B cell (primary cell): Measurements from ENCODE around the gene RNF223. TPM values are rescaled to one million over a fixed set of nuclear protein-coding genes. Genes with fewer than 3 reads are reported as not detected.

ENCODE experiments used
- ATAC-seq: fragments of 200-7000 bp; cut with Tn5 transposase; one replicate; pipeline ENCODE4 v1.10.0; 2021; ENCODE audit warnings: low read depth, mild to moderate bottlenecking, moderate number of reproducible peaks, moderate library complexity
- CTCF ChIA-PET: fragments of 350-600 bp; sonication (Branson Sonifier 250); formaldehyde crosslinking; loops from one replicate; lab custom pipeline; 2021; ENCODE audit warnings: antibody characterized with exemption, inconsistent platforms; lab: Charles Lee
- POLR2A ChIA-PET: fragments of 350-600 bp; sonication (Branson Sonifier 250); formaldehyde crosslinking; loops from one replicate; lab custom pipeline; 2021; ENCODE audit warnings: antibody characterized with exemption; lab: Charles Lee
- DNase-seq: peaks from one replicate; pipeline ENCODE4 v3.0.0; 2013
- H2AFZ ChIP-seq: 2 replicates; pipeline ENCODE4 v1.6.1; 2012; ENCODE audit warnings: mild to moderate bottlenecking, low read depth, low read length; ENCODE audit not compliant: insufficient read depth, poor library complexity, severe bottlenecking
- H3K27ac ChIP-seq, 2 donors: 1 replicate in 1 of 2; 2 replicates in 1 of 2; pipeline ENCODE4 v1.5.1; 2012 to 2013; ENCODE audit warnings: low read length in 2 of 2, mild to moderate bottlenecking in 2 of 2, moderate library complexity in 1 of 2
- H3K27me3 ChIP-seq, 4 experiments: fragments of 200-600 bp in 1 of 4; sonication (generic) in 1 of 4; replicated peaks in 1 of 4; 1 replicate in 2 of 4; 2 replicates in 2 of 4; pipeline versions ENCODE4 v1.6.1 to v1.7.0; 2013 to 2016; ENCODE audit warnings: low read length in 3 of 4, mild to moderate bottlenecking in 2 of 4, mixed read lengths in 1 of 4, moderate library complexity in 1 of 4; ENCODE audit not compliant: insufficient read depth in 4 of 4, control insufficient read depth in 3 of 4; ENCODE audit errors: control extremely low read depth in 1 of 4
- H3K36me3 ChIP-seq, 2 experiments: replicated peaks in 1 of 2; 1 replicate in 1 of 2; 2 replicates in 1 of 2; pipeline versions ENCODE4 v1.6.1 to v1.7.1; 2013; ENCODE audit warnings: low read length in 1 of 2; ENCODE audit not compliant: insufficient read depth in 2 of 2, control insufficient read depth in 1 of 2; ENCODE audit errors: control extremely low read depth in 1 of 2, extremely low read depth in 1 of 2
- H3K4me1 ChIP-seq, 2 donors: fragments of 200-600 bp in 1 of 2; sonication (generic) in 1 of 2; 1 replicate in 1 of 2; 2 replicates in 1 of 2; pipeline versions ENCODE4 v1.5.1 to v1.6.1; 2013 to 2017; ENCODE audit warnings: low read length in 2 of 2; ENCODE audit not compliant: control insufficient read depth in 2 of 2, insufficient read depth in 2 of 2
- H3K4me2 ChIP-seq: replicated peaks from 2 replicates; pipeline ENCODE3; 2012; ENCODE audit warnings: mild to moderate bottlenecking, low read depth, low read length; ENCODE audit not compliant: poor library complexity, severe bottlenecking
- H3K4me3 ChIP-seq, 5 experiments: fragments of 200-600 bp in 1 of 5; sonication (generic) in 1 of 5; 1 replicate in 3 of 5; 2 replicates in 2 of 5; pipeline versions ENCODE4 v1.5.1 to v1.7.0; 2011 to 2016; ENCODE audit warnings: low read length in 4 of 5, mild to moderate bottlenecking in 4 of 5, low read depth in 2 of 5, control low read depth in 1 of 5, moderate library complexity in 1 of 5; ENCODE audit not compliant: insufficient read depth in 1 of 5; ENCODE audit errors: control extremely low read depth in 1 of 5, extremely low read depth in 1 of 5
- H3K79me2 ChIP-seq: fragments of 200-600 bp; sonication (generic); one replicate; pipeline ENCODE4 v1.6.0; 2016; ENCODE audit warnings: low read length; ENCODE audit not compliant: control insufficient read depth, insufficient read depth
- H3K9ac ChIP-seq: fragments of 200-600 bp; sonication (generic); 2 replicates; pipeline ENCODE4 v1.6.1; 2017; ENCODE audit warnings: mild to moderate bottlenecking, low read length, moderate library complexity
- H3K9me3 ChIP-seq, 3 donors: one replicate each; pipeline versions ENCODE4 v1.6.1 to v1.7.1; 2013; ENCODE audit warnings: low read length in 2 of 3; ENCODE audit not compliant: control insufficient read depth in 2 of 3, insufficient read depth in 1 of 3; ENCODE audit errors: control extremely low read depth in 1 of 3
- H4K20me1 ChIP-seq: 2 replicates; pipeline ENCODE4 v1.6.0; 2012; ENCODE audit warnings: mild to moderate bottlenecking, low read length; ENCODE audit not compliant: insufficient read depth, control insufficient read depth, poor library complexity, severe bottlenecking
- H3K27ac Mint-ChIP-seq: one replicate; pipeline ENCODE4 v1.8.0; 2021; ENCODE audit warnings: mixed read lengths
- H3K27me3 Mint-ChIP-seq: one replicate; pipeline ENCODE4 v1.8.0; 2021; ENCODE audit warnings: mixed read lengths
- H3K4me1 Mint-ChIP-seq: one replicate; pipeline ENCODE4 v1.8.0; 2021; ENCODE audit warnings: mixed read lengths
- H3K4me3 Mint-ChIP-seq: one replicate; pipeline ENCODE4 v1.8.0; 2021; ENCODE audit warnings: mixed read lengths
- H3K9me3 Mint-ChIP-seq: one replicate; pipeline ENCODE4 v1.8.0; 2022; ENCODE audit warnings: mixed read lengths; ENCODE audit not compliant: insufficient read depth
- EZH2 ChIP-seq: IDR thresholded peaks from 2 replicates; pipeline ENCODE4 v1.6.1; 2012; ENCODE audit warnings: borderline replicate concordance, low read depth, mild to moderate bottlenecking, moderate library complexity, low read length; ENCODE audit not compliant: insufficient read depth, poor library complexity, severe bottlenecking
- WGBS: methylation state at CpG from one replicate; pipeline ENCODE4 v1.1.5; 2013; ENCODE audit warnings: missing lambda C conversion rate; ENCODE audit not compliant: insufficient coverage; 5-methylcytosine and 5-hydroxymethylcytosine counted together
- intact Hi-C: fragments of 100-400 bp; cut with micrococcal nuclease; formaldehyde crosslinking; loops from one replicate; pipeline ENCODE4 v1.10.0; 2022
- polyA plus RNA-seq: library from polyadenylated mRNA; depleted of rRNA; stranded (reverse); fragments of >200 nt; gene quantifications from 2 replicates; pipeline ENCODE4 v1.2.3, GENCODE V29; 2012
- total RNA-seq, 2 donors: library from RNA; stranded (reverse); fragments of 120-200 nt in 1 of 2; gene quantifications; 1 replicate in 1 of 2; 2 replicates in 1 of 2; pipeline versions ENCODE4 v1.2.3 to v1.2.4, GENCODE V29; 2013 to 2022
- TF ChIP-seq, protein P1 (sequence below): fragments of 200-600 bp; IDR thresholded peaks from one replicate; pipeline ENCODE4 v1.8.0; 2022; ENCODE audit warnings: antibody characterized with exemption, mild to moderate bottlenecking

The RNF223 gene
- total and polyA plus RNA-seq, 2 donors (not counting 1 experiment from before 2014, with no cell fraction given): not detected

DNA sequence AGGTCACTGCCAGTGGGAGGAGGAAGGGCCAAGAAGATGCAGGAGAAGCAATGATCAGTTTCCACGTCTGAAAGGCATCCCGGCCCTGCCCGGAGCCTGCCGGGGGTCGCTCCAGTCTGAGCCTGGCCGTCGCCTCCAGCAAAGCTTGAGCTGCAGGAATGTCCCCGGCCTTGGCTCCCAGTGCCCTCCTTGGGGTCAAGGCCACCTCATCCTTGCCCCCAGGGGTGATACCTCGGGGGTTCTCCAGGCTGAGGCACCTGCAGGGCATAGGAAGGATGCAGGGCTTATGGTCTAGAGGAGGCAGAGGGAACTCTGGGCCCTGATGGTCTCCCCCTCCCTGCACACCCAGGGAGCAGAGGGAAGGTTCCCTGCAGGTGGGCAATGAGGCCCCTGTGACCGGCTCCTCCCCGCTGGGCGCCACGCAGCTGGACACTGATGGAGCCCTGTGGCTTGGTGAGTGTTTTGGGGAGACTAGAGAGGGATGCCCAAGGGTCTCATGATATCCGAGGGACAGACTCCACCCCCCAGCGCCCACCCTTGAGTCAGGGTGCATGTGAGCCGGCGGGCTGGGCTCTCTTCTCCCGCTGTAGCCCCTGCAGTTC, 19.9 kb downstream of the RNF223 start:
- intact Hi-C loops: no loop called here

DNA sequence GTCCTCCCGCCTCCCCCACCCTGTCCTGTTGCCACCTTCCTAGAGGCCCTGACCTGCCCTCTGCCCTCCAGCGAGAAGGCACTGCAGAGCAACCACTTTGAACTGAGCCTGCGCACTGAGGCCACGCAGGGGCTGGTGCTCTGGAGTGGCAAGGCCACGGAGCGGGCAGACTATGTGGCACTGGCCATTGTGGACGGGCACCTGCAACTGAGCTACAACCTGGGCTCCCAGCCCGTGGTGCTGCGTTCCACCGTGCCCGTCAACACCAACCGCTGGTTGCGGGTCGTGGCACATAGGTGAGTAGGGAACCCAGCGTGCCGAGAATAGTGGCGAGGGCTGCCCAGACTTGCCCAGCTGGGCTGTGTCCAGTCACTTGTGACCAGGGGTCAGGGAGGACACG, 20.4 kb downstream of the RNF223 start:
- H3K4me1 Mint-ChIP-seq: peaks cover 6% of the 10 kb centered on the region
- TF ChIP-seq, protein P1, sequence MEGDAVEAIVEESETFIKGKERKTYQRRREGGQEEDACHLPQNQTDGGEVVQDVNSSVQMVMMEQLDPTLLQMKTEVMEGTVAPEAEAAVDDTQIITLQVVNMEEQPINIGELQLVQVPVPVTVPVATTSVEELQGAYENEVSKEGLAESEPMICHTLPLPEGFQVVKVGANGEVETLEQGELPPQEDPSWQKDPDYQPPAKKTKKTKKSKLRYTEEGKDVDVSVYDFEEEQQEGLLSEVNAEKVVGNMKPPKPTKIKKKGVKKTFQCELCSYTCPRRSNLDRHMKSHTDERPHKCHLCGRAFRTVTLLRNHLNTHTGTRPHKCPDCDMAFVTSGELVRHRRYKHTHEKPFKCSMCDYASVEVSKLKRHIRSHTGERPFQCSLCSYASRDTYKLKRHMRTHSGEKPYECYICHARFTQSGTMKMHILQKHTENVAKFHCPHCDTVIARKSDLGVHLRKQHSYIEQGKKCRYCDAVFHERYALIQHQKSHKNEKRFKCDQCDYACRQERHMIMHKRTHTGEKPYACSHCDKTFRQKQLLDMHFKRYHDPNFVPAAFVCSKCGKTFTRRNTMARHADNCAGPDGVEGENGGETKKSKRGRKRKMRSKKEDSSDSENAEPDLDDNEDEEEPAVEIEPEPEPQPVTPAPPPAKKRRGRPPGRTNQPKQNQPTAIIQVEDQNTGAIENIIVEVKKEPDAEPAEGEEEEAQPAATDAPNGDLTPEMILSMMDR: no peak
- TF ChIP-seq EZH2: no peak
- H3K9me3 Mint-ChIP-seq: no peaks in the 10 kb centered on the region
- DNase-seq: no peak
- H3K4me3 Mint-ChIP-seq: no peak overlapping the region
- peaks cover 4 to 7% of the 10 kb centered on the region in 2 donors for H3K4me1 ChIP-seq
- peaks cover 0 to under 1% (median 0%) of the 10 kb centered on the region in 3 donors for H3K9me3 ChIP-seq
- H3K36me3 ChIP-seq: no peaks in the 10 kb centered on the region
- H3K9ac ChIP-seq: no peak overlapping the region
- H3K27ac ChIP-seq: no peak overlapping the region
- CTCF ChIA-PET: interaction anchor here (0.7 kb wide), 1 partner anchor 13 kb away, joined by 3 read pairs; no protein-coding TSS in a partner anchor
- peaks cover 0 to 13% (median 3%) of the 10 kb centered on the region in 4 experiments for H3K27me3 ChIP-seq
- ATAC-seq: no peak
- intact Hi-C loops: no loop called here
- POLR2A ChIA-PET: no interaction called here
- no peak overlapping the region for H2AFZ ChIP-seq
- no peaks in the 10 kb centered on the region for H3K79me2 ChIP-seq
- peaks cover 7% of the 10 kb centered on the region for H3K27me3 Mint-ChIP-seq
- H3K4me2 ChIP-seq: no peak overlapping the region
- WGBS: 94% methylated on average over 15 of the region's 18 CpGs
- H3K4me3 ChIP-seq: no peak overlapping the region
- no peaks in the 10 kb centered on the region for H4K20me1 ChIP-seq
- H3K27ac Mint-ChIP-seq: no peak overlapping the region

More for the DNA sequence above, 19.9 kb downstream of the RNF223 start:
- Histone ChIP-seq H4K20me1 (no peaks in the 10 kb centered on the region), H3K79me2 (no peaks in the 10 kb centered on the region), H3K27ac (no peak overlapping the region), H3K27me3 (peaks cover 0 to 16% (median 4%) of the 10 kb centered on the region in 4 experiments), H3K4me3 (no peak overlapping the region), H3K9ac (no peak overlapping the region), H3K4me2 (no peak overlapping the region), H2AFZ (no peak overlapping the region), H3K36me3 (no peaks in the 10 kb centered on the region), H3K4me1 (peaks cover 9 to 11% of the 10 kb centered on the region in 2 donors), H3K9me3 (peaks cover 0 to 5% (median 0%) of the 10 kb centered on the region in 3 donors)
- Mint-ChIP-seq H3K27me3 (peaks cover 7% of the 10 kb centered on the region), H3K4me3 (no peak overlapping the region), H3K4me1 (peaks cover 6% of the 10 kb centered on the region), H3K9me3 (no peaks in the 10 kb centered on the region), H3K27ac (no peak overlapping the region)
- CTCF ChIA-PET: interaction anchor here (0.7 kb wide), 1 partner anchor 13 kb away, joined by 3 read pairs; no protein-coding TSS in a partner anchor
- WGBS: 95% methylated on average over 17 of the region's 18 CpGs
- TF ChIP-seq EZH2: no peak
- TF ChIP-seq, protein P1: no peak
- ATAC-seq (no peak), DNase-seq (no peak)
- POLR2A ChIA-PET: no interaction called here
